Esophagus squamous epithelium (tissue), 4 donors: ENCODE results near the gene HNF1B.

Experiments
- CTCF ChIP-seq, 6 experiments: fragments of 450-650 bp in 4 of 6; fragments of 200-600 bp in 2 of 6; sonication (generic) in 2 of 6; IDR thresholded peaks; one replicate each; pipeline ENCODE4 v1.5.1; 2016 to 2019; ENCODE audit warnings: antibody characterized with exemption in 6 of 6, mild to moderate bottlenecking in 4 of 6, moderate library complexity in 4 of 6
- POLR2A ChIP-seq, 4 donors: fragments of 450-650 bp; IDR thresholded peaks; one replicate each; pipeline ENCODE4 v1.6.1; 2017; ENCODE audit warnings: antibody characterized with exemption in 4 of 4, mild to moderate bottlenecking in 4 of 4, moderate library complexity in 3 of 4

- no peak for TF ChIP-seq CTCF (IDR thresholded peaks at IDR 0.05)
- no peak for TF ChIP-seq POLR2A (IDR thresholded peaks at IDR 0.05)
Observed at GRCh38 chr17:37689317-37689716, 55.5 kb downstream of the HNF1B start.
